ENCODE measurements around the gene NUAK2. TPM values are rescaled to one million over a fixed set of nuclear protein-coding genes. Genes with fewer than 3 reads are reported as not detected.

The NUAK2 gene
- total RNA-seq, 1 donor from 2014 or later = 140 TPM

GRCh38 chr1:205316161-205316566 lies 5.4 kb downstream of the NUAK2 start:
- Histone ChIP-seq H3K4me3 (ENCODE audit: low read depth, low read length) (no peak overlapping the region), H3K36me3 (ENCODE audit: control insufficient read depth, insufficient read depth, low read length) (no peaks in the 10 kb centered on the region), H3K27me3 (ENCODE audit: control insufficient read depth, insufficient read depth, low read length) (no peaks in the 10 kb centered on the region)
- TF ChIP-seq, protein P1, sequence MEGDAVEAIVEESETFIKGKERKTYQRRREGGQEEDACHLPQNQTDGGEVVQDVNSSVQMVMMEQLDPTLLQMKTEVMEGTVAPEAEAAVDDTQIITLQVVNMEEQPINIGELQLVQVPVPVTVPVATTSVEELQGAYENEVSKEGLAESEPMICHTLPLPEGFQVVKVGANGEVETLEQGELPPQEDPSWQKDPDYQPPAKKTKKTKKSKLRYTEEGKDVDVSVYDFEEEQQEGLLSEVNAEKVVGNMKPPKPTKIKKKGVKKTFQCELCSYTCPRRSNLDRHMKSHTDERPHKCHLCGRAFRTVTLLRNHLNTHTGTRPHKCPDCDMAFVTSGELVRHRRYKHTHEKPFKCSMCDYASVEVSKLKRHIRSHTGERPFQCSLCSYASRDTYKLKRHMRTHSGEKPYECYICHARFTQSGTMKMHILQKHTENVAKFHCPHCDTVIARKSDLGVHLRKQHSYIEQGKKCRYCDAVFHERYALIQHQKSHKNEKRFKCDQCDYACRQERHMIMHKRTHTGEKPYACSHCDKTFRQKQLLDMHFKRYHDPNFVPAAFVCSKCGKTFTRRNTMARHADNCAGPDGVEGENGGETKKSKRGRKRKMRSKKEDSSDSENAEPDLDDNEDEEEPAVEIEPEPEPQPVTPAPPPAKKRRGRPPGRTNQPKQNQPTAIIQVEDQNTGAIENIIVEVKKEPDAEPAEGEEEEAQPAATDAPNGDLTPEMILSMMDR (IDR thresholded peaks at IDR 0.05; ENCODE audit: insufficient read depth, low read length, poor library complexity, severe bottlenecking) = no peak
- no peak for DNase-seq (ENCODE audit: low read depth)

DNA sequence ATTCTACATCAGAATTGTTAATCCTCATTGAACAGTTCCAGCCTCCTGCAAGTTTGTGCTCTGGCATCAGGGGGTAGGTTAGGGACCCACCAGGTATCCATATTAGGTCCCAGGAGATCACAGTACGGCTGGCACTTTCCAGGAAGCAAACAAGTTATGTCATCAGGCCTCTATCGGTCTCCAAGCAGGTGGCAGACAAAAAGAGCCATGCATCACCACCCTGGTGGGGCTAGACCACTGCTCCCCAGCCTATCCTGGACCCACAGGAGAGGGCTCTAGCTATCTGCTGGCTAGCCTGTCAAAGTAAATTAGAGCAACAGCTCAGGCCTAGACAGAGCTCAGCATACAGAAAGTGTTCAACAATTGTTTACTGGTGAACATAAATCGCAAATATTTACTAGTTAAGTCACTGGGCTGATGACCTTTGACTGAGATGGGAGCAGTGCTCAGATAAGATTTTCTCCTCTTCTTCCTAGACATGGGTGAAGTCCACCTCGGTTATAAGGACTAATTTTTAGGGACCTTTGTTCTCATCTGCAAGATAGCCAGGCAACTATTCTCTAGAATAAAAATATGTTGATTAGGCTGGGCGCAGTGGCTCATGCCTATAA lies 6.4 kb downstream of the NUAK2 start:
- DNase-seq (ENCODE audit: low read depth) = no peak
- TF ChIP-seq, protein P1 (IDR thresholded peaks at IDR 0.05; ENCODE audit: insufficient read depth, low read length, poor library complexity, severe bottlenecking) = no peak
- Histone ChIP-seq H3K36me3 (ENCODE audit: control insufficient read depth, insufficient read depth, low read length) (peaks cover 2% of the 10 kb centered on the region), H3K4me3 (ENCODE audit: low read depth, low read length) (no peak overlapping the region), H3K27me3 (ENCODE audit: control insufficient read depth, insufficient read depth, low read length) (no peaks in the 10 kb centered on the region)

- H3K4me3 ChIP-seq (ENCODE audit: low read depth, low read length) = no peak overlapping the region
Observed at GRCh38 chr1:205313563-205314308, 7.8 kb downstream of the NUAK2 start.

DNA sequence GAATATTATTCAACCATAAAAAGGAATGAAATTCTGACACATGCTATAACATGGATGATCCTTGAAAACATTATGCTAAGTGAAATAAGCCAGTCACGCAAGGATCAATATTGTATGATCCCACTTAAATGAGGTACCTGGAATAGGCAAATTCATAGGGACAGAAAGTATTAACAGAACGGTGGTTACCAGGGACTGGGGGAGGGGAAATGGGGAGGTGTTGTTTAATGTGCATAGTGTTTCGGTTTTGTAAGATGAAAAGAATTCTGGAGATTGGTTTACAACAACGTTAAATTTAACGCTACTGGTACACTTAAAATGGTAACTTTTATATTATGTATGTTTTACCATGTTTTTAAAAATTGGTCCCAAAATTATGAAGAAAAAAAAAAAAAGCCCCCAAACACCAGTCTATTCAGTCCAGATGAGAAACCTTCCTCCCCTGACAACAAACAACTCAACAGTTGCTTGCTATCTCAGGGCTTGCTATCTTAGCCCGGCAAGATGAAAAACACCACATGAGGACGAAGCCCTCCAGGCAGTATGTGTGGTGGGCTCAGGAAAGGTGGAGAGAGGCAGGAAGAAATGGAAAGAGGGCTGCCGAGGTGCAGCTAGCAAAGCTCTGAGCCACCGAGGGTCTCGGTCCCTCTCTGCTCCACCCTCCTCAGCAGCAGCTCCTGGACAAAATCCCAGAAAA lies 8.5 kb downstream of the NUAK2 start:
- no peak overlapping the region for H3K4me3 ChIP-seq (ENCODE audit: low read depth, low read length)
- H3K27me3 ChIP-seq (ENCODE audit: control insufficient read depth, insufficient read depth, low read length) = no peaks in the 10 kb centered on the region
- TF ChIP-seq, protein P1 (IDR thresholded peaks at IDR 0.05; ENCODE audit: insufficient read depth, low read length, poor library complexity, severe bottlenecking) = no peak
- peaks cover 4% of the 10 kb centered on the region for H3K36me3 ChIP-seq (ENCODE audit: control insufficient read depth, insufficient read depth, low read length)
- no peak for DNase-seq (ENCODE audit: low read depth)

More at GRCh38 chr1:205313563-205314308, 7.8 kb downstream of the NUAK2 start:
- no peaks in the 10 kb centered on the region for H3K27me3 ChIP-seq (ENCODE audit: control insufficient read depth, insufficient read depth, low read length)
- no peak for DNase-seq (ENCODE audit: low read depth)
- TF ChIP-seq, protein P1 (IDR thresholded peaks at IDR 0.05; ENCODE audit: insufficient read depth, low read length, poor library complexity, severe bottlenecking) = no peak
- peaks cover 2% of the 10 kb centered on the region for H3K36me3 ChIP-seq (ENCODE audit: control insufficient read depth, insufficient read depth, low read length)

GRCh38 chr1:205310976-205311704 lies 10.4 kb downstream of the NUAK2 start:
- no peak for DNase-seq (ENCODE audit: low read depth)
- TF ChIP-seq, protein P1 (IDR thresholded peaks at IDR 0.05; ENCODE audit: insufficient read depth, low read length, poor library complexity, severe bottlenecking) = no peak
- peaks cover 10% of the 10 kb centered on the region for H3K36me3 ChIP-seq (ENCODE audit: control insufficient read depth, insufficient read depth, low read length)
- H3K4me3 ChIP-seq (ENCODE audit: low read depth, low read length) = no peak overlapping the region
- H3K27me3 ChIP-seq (ENCODE audit: control insufficient read depth, insufficient read depth, low read length) = no peaks in the 10 kb centered on the region

Data from kidney epithelial cell (primary cell).